HepG2 (cell line): ENCODE results near the gene NSD1. TPM values are rescaled to one million over a fixed set of nuclear protein-coding genes. Genes with fewer than 3 reads are reported as not detected.

Source experiments
- ATAC-seq: fragments of 200-7000 bp; cut with Tn5 transposase; 3 replicates; pipeline ENCODE4 v1.9.1; 2020; ENCODE audit warnings: mild to moderate bottlenecking, moderate library complexity
- BruUV-seq: library from RNA; stranded (reverse); fragments of 400-500 nt; replicated peaks from 2 replicates; lab custom pipeline; 2021; lab: Mats Ljungman, UMichigan
- CTCF ChIA-PET: fragments of 300-600 bp; formaldehyde crosslinking; extraction: SDS; loops from one replicate; lab custom pipeline; 2021; ENCODE audit warnings: low total read pairs, inconsistent platforms, low intra/inter-chr PET ratio; lab: Yijun Ruan, JAX
- POLR2A ChIA-PET: fragments of 350-600 bp; sonication (Branson Sonifier 250); formaldehyde crosslinking; loops from one replicate; lab custom pipeline; 2020; ENCODE audit warnings: antibody characterized with exemption, inconsistent platforms; lab: Yijun Ruan, JAX
- DNase-seq: peaks from one replicate; pipeline ENCODE4 v3.0.0-alpha.2; 2015; ENCODE audit warnings: low spot score
- FAIRE-seq: peaks from 3 replicates; lab custom pipeline; 2011; peaks lifted over from hg19 to GRCh38; lab: Jason Lieb, UNC
- H2AFZ ChIP-seq: one replicate; pipeline ENCODE4 v1.6.1; 2011; ENCODE audit warnings: low read length, inconsistent platforms
- H3K27ac ChIP-seq: fragments of 300-600 bp; 3 replicates; pipeline ENCODE4 v1.8.0; 2011; ENCODE audit warnings: mixed run types, mild to moderate bottlenecking, mixed read lengths, low read length, inconsistent platforms; ENCODE audit not compliant: insufficient read depth; ENCODE audit errors: extremely low read length
- H3K27me3 ChIP-seq, 2 experiments: fragments of 200-600 bp in 1 of 2; 2 replicates in 1 of 2; 3 replicates in 1 of 2; pipeline versions ENCODE4 v1.6.0 to v1.8.0; 2011; ENCODE audit warnings: low read length in 2 of 2, mild to moderate bottlenecking in 2 of 2, moderate library complexity in 2 of 2, inconsistent platforms in 1 of 2; ENCODE audit not compliant: insufficient read depth in 2 of 2, control insufficient read depth in 1 of 2
- H3K36me3 ChIP-seq, 2 experiments: fragments of 200-600 bp in 1 of 2; replicated peaks in 1 of 2; 2 replicates in 1 of 2; 3 replicates in 1 of 2; pipeline versions ENCODE4 v1.5.1 to v1.8.0; 2011; ENCODE audit warnings: low read length in 2 of 2, inconsistent platforms in 1 of 2; ENCODE audit not compliant: insufficient read depth in 2 of 2, control insufficient read depth in 1 of 2
- H3K4me1 ChIP-seq: 2 replicates; pipeline ENCODE4 v1.5.1; 2012; ENCODE audit warnings: low read length, inconsistent platforms; ENCODE audit not compliant: insufficient read depth
- H3K4me2 ChIP-seq: 2 replicates; pipeline ENCODE4 v1.6.0; 2011; ENCODE audit warnings: low read depth, low read length, inconsistent platforms
- H3K4me3 ChIP-seq, 3 experiments: fragments of 200-600 bp in 1 of 3; sonication (generic), shearing (Covaris generic) in 1 of 3; replicated peaks in 1 of 3; 2 replicates each; pipeline ENCODE4 v1.5.1; 2011 to 2016; ENCODE audit warnings: low read length in 3 of 3, inconsistent platforms in 2 of 3, low read depth in 2 of 3, mild to moderate bottlenecking in 2 of 3, control low read depth in 1 of 3, mixed read lengths in 1 of 3; ENCODE audit not compliant: insufficient read depth in 1 of 3
- H3K79me2 ChIP-seq: one replicate; pipeline ENCODE4 v1.6.1; 2011; ENCODE audit warnings: low read length, inconsistent platforms; ENCODE audit not compliant: insufficient read depth
- H3K9ac ChIP-seq: 2 replicates; pipeline ENCODE4 v1.6.0; 2011; ENCODE audit warnings: mild to moderate bottlenecking, low read depth, low read length, inconsistent platforms; ENCODE audit not compliant: insufficient read depth
- H3K9me3 ChIP-seq: 2 replicates; pipeline ENCODE4 v1.5.1; 2012; ENCODE audit warnings: mild to moderate bottlenecking, low read length
- H4K20me1 ChIP-seq: 2 replicates; pipeline ENCODE4 v1.6.0; 2011; ENCODE audit warnings: inconsistent platforms, mild to moderate bottlenecking, low read length, moderate library complexity; ENCODE audit not compliant: insufficient read depth
- ATF7 ChIP-seq, 2 experiments: fragments of 450-650 bp in 1 of 2; sonication (generic) in 1 of 2; formaldehyde crosslinking in 1 of 2; IDR thresholded peaks; 2 replicates each; pipeline versions ENCODE4 v1.4.0 to v1.6.1; 2016 to 2020; ENCODE audit warnings: antibody characterized with exemption in 1 of 2, mild to moderate bottlenecking in 1 of 2, missing genetic modification reagents in 1 of 2
- CCDC6 ChIP-seq: sonication (generic); formaldehyde crosslinking; IDR thresholded peaks from 2 replicates; pipeline ENCODE4 v1.8.1; 2022; ENCODE audit warnings: mild to moderate bottlenecking, missing genetic modification reagents, moderate library complexity
- JUN ChIP-seq: sonication (generic); formaldehyde crosslinking; IDR thresholded peaks from 2 replicates; pipeline ENCODE4 v1.4.0; 2020; ENCODE audit warnings: mild to moderate bottlenecking, missing genetic modification reagents
- MBD4 ChIP-seq: IDR thresholded peaks from 2 replicates; pipeline ENCODE4 v1.6.1; 2012; ENCODE audit warnings: low read length, inconsistent platforms, borderline replicate concordance
- MIXL1 ChIP-seq: IDR thresholded peaks from 2 replicates; pipeline ENCODE4 v1.6.1; 2016
- ONECUT2 ChIP-seq: sonication (generic); formaldehyde crosslinking; IDR thresholded peaks from 2 replicates; pipeline ENCODE4 v1.4.0; 2020; ENCODE audit warnings: missing genetic modification reagents
- SMAD3 ChIP-seq: sonication (generic); formaldehyde crosslinking; IDR thresholded peaks from 2 replicates; pipeline ENCODE4 v1.4.0; 2020; ENCODE audit warnings: missing genetic modification reagents
- WGBS: methylation state at CpG from one replicate; pipeline ENCODE4 v1.1.6; 2017; ENCODE audit warnings: low lambda C conversion rate; 5-methylcytosine and 5-hydroxymethylcytosine counted together
- in situ Hi-C: cut with HindIII; loops from 2 replicates; pipeline ENCODE4 v1.10.0; 2017; ENCODE audit warnings: low pct_unique_long_range_greater_than_20kb; ENCODE audit not compliant: extremely low pct_ligation_motif_present
- intact Hi-C: fragments of 100-400 bp; cut with micrococcal nuclease; formaldehyde crosslinking; loops from one replicate; pipeline ENCODE4 v1.10.0; 2022; ENCODE audit not compliant: unreplicated experiment
- polyA plus RNA-seq, 8 experiments: library from polyadenylated mRNA; depleted of rRNA in 3 of 8; stranded (reverse) in 7 of 8; unstranded in 1 of 8; fragments of >200 nt; fragmentation: Illumina TruSeq in 4 of 8; extraction: Trizol in 4 of 8; gene quantifications; 2 replicates each; pipeline versions ENCODE4 v1.2.1 to v1.2.3, GENCODE V29; 2011 to 2016; ENCODE audit warnings: low read depth in 4 of 8, missing spikeins in 1 of 8, mixed read lengths in 1 of 8; ENCODE audit not compliant: insufficient read depth in 1 of 8
- total RNA-seq, 5 experiments: library from RNA; depleted of rRNA; stranded (reverse); fragments of >200 nt; fragmentation: Illumina TruSeq; extraction: Trizol; gene quantifications; 2 replicates each; pipeline ENCODE4 v1.2.3, GENCODE V29; 2016; ENCODE audit warnings: low read depth in 1 of 5
- TF ChIP-seq, protein P1 (sequence below): sonication (generic); formaldehyde crosslinking; IDR thresholded peaks from 2 replicates; pipeline ENCODE4 v1.5.1; 2020; ENCODE audit warnings: mild to moderate bottlenecking, missing genetic modification reagents, moderate library complexity
- TF ChIP-seq, protein P2 (sequence below): sonication (generic); formaldehyde crosslinking; IDR thresholded peaks from 2 replicates; pipeline ENCODE4 v1.8.0; 2022; ENCODE audit warnings: missing genetic modification reagents, mild to moderate bottlenecking, moderate library complexity, borderline replicate concordance

Gene NSD1
- total and polyA plus RNA-seq, 2 of the 13 experiments (the other 11 are each of a cell fraction or from before 2014, with no cell fraction given), result 0.01 to 0.09 TPM

DNA sequence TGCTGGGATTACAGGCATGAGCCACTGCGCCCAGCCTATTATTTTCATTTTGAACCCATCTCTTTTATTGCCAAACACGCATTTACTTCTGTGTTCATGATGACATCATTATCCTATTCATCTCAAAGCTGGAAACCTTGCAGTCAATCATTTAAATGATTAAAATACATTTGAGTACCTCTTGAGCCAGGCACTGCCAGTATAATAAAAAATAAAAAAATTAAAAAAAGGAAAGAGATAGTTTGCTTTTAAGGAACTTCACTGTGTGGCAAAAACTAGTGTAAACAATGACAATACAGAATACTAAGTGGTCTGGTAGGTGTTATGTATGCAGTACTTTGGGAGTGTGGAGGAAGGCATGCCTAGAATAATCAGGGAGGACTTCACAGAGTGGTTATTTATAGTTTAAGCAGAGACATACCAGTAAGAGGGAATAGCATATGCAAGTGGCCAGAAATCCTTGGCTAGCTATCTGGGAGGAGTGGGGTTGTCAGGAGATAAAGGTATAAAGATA lies 8.6 kb downstream of the NSD1 start:
- 65% methylated on average over 2 of the region's 2 CpGs for WGBS
- TF ChIP-seq ATF7 (IDR thresholded peaks at IDR 0.05) (peak; percentile 85), ATF7 (CRISPR knock-in tag; IDR thresholded peaks at IDR 0.05) (no peak), JUN (no peak)
- Histone ChIP-seq H2AFZ (no peak overlapping the region), H3K4me2 (no peak overlapping the region), H3K9ac (no peak overlapping the region), H3K27ac (no peak overlapping the region), H3K4me1 (no peaks in the 10 kb centered on the region), H3K36me3 (no peaks in the 10 kb centered on the region), H3K27me3 (no peaks in the 10 kb centered on the region; a peak in 1 of 5 replicates), H4K20me1 (no peaks in the 10 kb centered on the region), H3K4me3 (no peak overlapping the region), H3K79me2 (no peaks in the 10 kb centered on the region), H3K9me3 (no peaks in the 10 kb centered on the region)
- intact Hi-C loops, result no loop called here
- no TSS peak for BruUV-seq
- ChIA-PET POLR2A (no interaction called here), CTCF (no interaction called here)
- in situ Hi-C loops, result no loop called here
- ATAC-seq, result no peak
- no peak for DNase-seq
- FAIRE-seq, result no peak

- no TSS peak for BruUV-seq
- FAIRE-seq, result no peak
- Histone ChIP-seq H3K4me3 (no peak overlapping the region), H3K4me1 (no peaks in the 10 kb centered on the region), H3K4me2 (no peak overlapping the region), H3K27ac (no peak overlapping the region), H3K9me3 (no peaks in the 10 kb centered on the region), H4K20me1 (no peaks in the 10 kb centered on the region), H2AFZ (no peak overlapping the region), H3K79me2 (no peaks in the 10 kb centered on the region), H3K9ac (no peak overlapping the region), H3K27me3 (no peaks in the 10 kb centered on the region; a peak in 1 of 5 replicates), H3K36me3 (no peaks in the 10 kb centered on the region)
- 16% methylated on average over 1 of the region's 1 CpG for WGBS
- intact Hi-C loops, result no loop called here
- no peak for ATAC-seq
- ChIA-PET CTCF (no interaction called here), POLR2A (no interaction called here)
- no peak for DNase-seq
- in situ Hi-C loops, result no loop called here
- TF ChIP-seq, protein P1, sequence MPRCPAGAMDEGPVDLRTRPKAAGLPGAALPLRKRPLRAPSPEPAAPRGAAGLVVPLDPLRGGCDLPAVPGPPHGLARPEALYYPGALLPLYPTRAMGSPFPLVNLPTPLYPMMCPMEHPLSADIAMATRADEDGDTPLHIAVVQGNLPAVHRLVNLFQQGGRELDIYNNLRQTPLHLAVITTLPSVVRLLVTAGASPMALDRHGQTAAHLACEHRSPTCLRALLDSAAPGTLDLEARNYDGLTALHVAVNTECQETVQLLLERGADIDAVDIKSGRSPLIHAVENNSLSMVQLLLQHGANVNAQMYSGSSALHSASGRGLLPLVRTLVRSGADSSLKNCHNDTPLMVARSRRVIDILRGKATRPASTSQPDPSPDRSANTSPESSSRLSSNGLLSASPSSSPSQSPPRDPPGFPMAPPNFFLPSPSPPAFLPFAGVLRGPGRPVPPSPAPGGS (CRISPR knock-in tag), result no peak
- TF ChIP-seq CCDC6, result no peak
- TF ChIP-seq SMAD3, result no peak
- TF ChIP-seq, protein P2, sequence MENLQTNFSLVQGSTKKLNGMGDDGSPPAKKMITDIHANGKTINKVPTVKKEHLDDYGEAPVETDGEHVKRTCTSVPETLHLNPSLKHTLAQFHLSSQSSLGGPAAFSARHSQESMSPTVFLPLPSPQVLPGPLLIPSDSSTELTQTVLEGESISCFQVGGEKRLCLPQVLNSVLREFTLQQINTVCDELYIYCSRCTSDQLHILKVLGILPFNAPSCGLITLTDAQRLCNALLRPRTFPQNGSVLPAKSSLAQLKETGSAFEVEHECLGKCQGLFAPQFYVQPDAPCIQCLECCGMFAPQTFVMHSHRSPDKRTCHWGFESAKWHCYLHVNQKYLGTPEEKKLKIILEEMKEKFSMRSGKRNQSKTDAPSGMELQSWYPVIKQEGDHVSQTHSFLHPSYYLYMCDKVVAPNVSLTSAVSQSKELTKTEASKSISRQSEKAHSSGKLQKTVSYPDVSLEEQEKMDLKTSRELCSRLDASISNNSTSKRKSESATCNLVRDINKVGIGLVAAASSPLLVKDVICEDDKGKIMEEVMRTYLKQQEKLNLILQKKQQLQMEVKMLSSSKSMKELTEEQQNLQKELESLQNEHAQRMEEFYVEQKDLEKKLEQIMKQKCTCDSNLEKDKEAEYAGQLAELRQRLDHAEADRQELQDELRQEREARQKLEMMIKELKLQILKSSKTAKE, result no peak
- no peak for TF ChIP-seq MBD4
- no peak for TF ChIP-seq ONECUT2
- TF ChIP-seq MIXL1 (CRISPR knock-in tag), result no peak
Observed at GRCh38 chr5:177142778-177143177, 9.2 kb downstream of the NSD1 start.
